Lung (tissue), 12 donors: Measurements from ENCODE around the gene L3MBTL4. TPM values are rescaled to one million over a fixed set of nuclear protein-coding genes. Genes with fewer than 3 reads are reported as not detected.

Source experiments
- ATAC-seq: fragments of 200-7000 bp; cut with Tn5 transposase; one replicate; pipeline ENCODE4 v1.9.1; 2020; ENCODE audit warnings: moderate number of reproducible peaks; ENCODE audit not compliant: insufficient read depth, low FRiP score
- DNase-seq, 3 donors: peaks; one replicate each; pipeline ENCODE4 v3.0.0-alpha.2; 2013 to 2017
- H3K27ac ChIP-seq, 2 donors: one replicate each; pipeline ENCODE4 v1.5.1; 2013; ENCODE audit warnings: mild to moderate bottlenecking in 2 of 2, moderate library complexity in 2 of 2, control low read depth in 1 of 2, inconsistent platforms in 1 of 2, low read depth in 1 of 2, low read length in 1 of 2
- H3K27me3 ChIP-seq, 3 donors: one replicate each; pipeline ENCODE4 v1.5.1; 2013; ENCODE audit warnings: low read length in 2 of 3; ENCODE audit not compliant: control insufficient read depth in 3 of 3, insufficient read depth in 3 of 3
- H3K36me3 ChIP-seq, 4 donors: one replicate each; pipeline ENCODE4 v1.5.1; 2013; ENCODE audit warnings: low read length in 4 of 4, mild to moderate bottlenecking in 1 of 4, moderate library complexity in 1 of 4; ENCODE audit not compliant: control insufficient read depth in 4 of 4, insufficient read depth in 4 of 4
- H3K4me1 ChIP-seq, 5 donors: one replicate each; pipeline ENCODE4 v1.5.1; 2013; ENCODE audit warnings: low read length in 5 of 5, mild to moderate bottlenecking in 2 of 5, moderate library complexity in 1 of 5; ENCODE audit not compliant: control insufficient read depth in 5 of 5, insufficient read depth in 5 of 5
- H3K4me3 ChIP-seq: one replicate; pipeline ENCODE4 v1.5.1; 2013; ENCODE audit warnings: mild to moderate bottlenecking, control low read depth, moderate library complexity
- H3K9ac ChIP-seq, 2 donors: one replicate each; pipeline ENCODE4 v1.5.1; 2013; ENCODE audit warnings: low read length in 2 of 2, control low read depth in 1 of 2; ENCODE audit not compliant: insufficient read depth in 1 of 2
- H3K9me3 ChIP-seq, 4 donors: one replicate each; pipeline ENCODE4 v1.5.1; 2013; ENCODE audit warnings: low read length in 3 of 4, mild to moderate bottlenecking in 1 of 4, moderate library complexity in 1 of 4; ENCODE audit not compliant: control insufficient read depth in 4 of 4, insufficient read depth in 3 of 4
- WGBS, 2 donors: extraction: QIAGEN DNeasy Blood & Tissue Kit; methylation state at CpG; one replicate each; pipeline ENCODE4 v1.1.7; 2013; 5-methylcytosine and 5-hydroxymethylcytosine counted together
- polyA plus RNA-seq, 2 donors: library from polyadenylated mRNA; stranded (reverse); fragments of 200-250 nt; gene quantifications; one replicate each; pipeline ENCODE4 v1.2.1, GENCODE V29; 2013
- total RNA-seq, 2 donors: library from RNA; depleted of rRNA in 1 of 2; stranded (reverse); fragments of >200 nt in 1 of 2; gene quantifications; one replicate each; pipeline ENCODE4 v1.2.1, GENCODE V29; 2014 to 2021
- TF ChIP-seq, protein P1 (sequence below): IDR thresholded peaks from 2 replicates; pipeline ENCODE4 v1.5.1; 2012; ENCODE audit warnings: mild to moderate bottlenecking; ENCODE audit errors: control extremely low read depth, extremely low read depth
- donor health status: control.
- donor health status: control.
- donor health status: Bipolar disorder and iron deficiency.
- donor health status: healthy.
- donor health status: DM: yes; HTN: yes; CAD: no.

The L3MBTL4 gene
- total and polyA plus RNA-seq, 4 donors = 2.8 to 16.8 (median 9.9) TPM

DNA sequence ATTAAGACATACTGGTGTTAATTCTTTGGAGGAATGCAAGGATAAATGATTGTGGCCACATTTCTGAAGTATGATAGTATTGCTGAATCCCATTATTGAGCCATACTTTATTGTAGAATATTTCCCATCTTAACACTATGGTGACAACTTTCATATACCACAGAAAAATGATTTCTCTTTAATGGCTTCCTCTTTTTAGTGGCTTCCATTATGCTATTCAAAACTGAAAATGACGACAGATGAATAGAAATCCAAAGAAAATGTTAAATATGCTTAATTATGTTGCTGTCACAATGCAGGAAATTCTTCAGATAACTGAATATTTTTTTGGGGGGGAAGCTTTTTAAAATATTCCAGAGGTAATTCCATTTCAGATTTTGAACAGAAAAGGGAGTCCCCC is 430.5 kb downstream of the L3MBTL4 start:
- TF ChIP-seq, protein P1, sequence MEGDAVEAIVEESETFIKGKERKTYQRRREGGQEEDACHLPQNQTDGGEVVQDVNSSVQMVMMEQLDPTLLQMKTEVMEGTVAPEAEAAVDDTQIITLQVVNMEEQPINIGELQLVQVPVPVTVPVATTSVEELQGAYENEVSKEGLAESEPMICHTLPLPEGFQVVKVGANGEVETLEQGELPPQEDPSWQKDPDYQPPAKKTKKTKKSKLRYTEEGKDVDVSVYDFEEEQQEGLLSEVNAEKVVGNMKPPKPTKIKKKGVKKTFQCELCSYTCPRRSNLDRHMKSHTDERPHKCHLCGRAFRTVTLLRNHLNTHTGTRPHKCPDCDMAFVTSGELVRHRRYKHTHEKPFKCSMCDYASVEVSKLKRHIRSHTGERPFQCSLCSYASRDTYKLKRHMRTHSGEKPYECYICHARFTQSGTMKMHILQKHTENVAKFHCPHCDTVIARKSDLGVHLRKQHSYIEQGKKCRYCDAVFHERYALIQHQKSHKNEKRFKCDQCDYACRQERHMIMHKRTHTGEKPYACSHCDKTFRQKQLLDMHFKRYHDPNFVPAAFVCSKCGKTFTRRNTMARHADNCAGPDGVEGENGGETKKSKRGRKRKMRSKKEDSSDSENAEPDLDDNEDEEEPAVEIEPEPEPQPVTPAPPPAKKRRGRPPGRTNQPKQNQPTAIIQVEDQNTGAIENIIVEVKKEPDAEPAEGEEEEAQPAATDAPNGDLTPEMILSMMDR = no peak
- Histone ChIP-seq H3K9ac (no peak overlapping the region), H3K9me3 (no peaks in the 10 kb centered on the region), H3K4me3 (no peak overlapping the region), H3K27ac (no peak overlapping the region), H3K36me3 (no peaks in the 10 kb centered on the region), H3K27me3 (no peaks in the 10 kb centered on the region), H3K4me1 (no peaks in the 10 kb centered on the region)
- DNase-seq = no peak
- ATAC-seq = no peak
- 66 to 76% methylated on average over 1 of the region's 1 CpG for WGBS, 2 donors

DNA sequence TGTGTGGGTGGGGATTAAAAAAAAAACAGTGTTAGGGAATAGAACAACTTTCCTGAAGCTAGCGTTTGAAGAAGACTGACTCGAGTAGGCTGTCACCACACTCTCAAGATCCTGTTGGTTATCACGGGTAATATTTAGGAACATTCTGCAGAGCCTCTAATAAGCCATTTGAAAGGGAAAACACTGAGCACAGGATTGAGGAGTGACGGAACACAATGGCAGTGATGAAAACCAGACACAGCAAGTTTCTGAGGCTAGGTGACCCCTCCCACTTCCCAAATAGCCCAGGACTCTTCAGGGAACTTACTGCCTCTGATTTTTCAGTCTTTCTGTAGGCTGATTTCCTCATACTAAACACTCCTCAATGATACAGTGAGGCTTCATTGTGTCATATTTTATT is 431.2 kb downstream of the L3MBTL4 start:
- 57 to 71% methylated on average over 4 of the region's 4 CpGs for WGBS, 2 donors
- no peak for ATAC-seq
- no peaks in the 10 kb centered on the region for H3K9me3 ChIP-seq

DNA sequence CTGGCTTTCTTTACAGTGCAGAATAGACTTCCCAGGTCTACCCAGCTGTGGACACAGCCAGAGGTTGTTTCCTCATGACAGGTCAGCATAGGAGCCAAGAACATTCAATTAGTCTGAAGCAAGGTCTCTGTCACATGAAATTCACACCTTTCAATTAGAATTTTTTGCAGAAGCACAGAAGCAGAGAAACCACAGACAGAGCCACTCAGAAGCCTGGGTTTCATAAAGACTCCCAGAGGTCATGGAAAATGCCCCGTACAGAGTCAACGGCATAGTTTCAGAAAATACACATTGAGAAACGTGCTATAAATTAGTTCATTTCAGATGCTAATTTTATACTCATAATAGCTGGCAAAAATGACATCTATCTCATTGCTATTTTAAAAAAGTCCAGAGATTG is 432.4 kb downstream of the L3MBTL4 start:
- Histone ChIP-seq H3K27ac (no peak overlapping the region), H3K4me1 (no peaks in the 10 kb centered on the region), H3K27me3 (no peaks in the 10 kb centered on the region), H3K4me3 (no peak overlapping the region), H3K9ac (no peak overlapping the region), H3K36me3 (no peaks in the 10 kb centered on the region), H3K9me3 (no peaks in the 10 kb centered on the region)
- DNase-seq (no peak), ATAC-seq (no peak)
- 88 to 90% methylated on average over 3 of the region's 3 CpGs for WGBS, 2 donors
- TF ChIP-seq, protein P1 = no peak

More for the DNA sequence above, 431.2 kb downstream of the L3MBTL4 start:
- DNase-seq = peak in 1 of 3 donors; percentile 12
- no peak overlapping the region for H3K4me3 ChIP-seq
- H3K36me3 ChIP-seq = no peaks in the 10 kb centered on the region
- H3K27ac ChIP-seq = no peak overlapping the region
- no peaks in the 10 kb centered on the region for H3K4me1 ChIP-seq
- no peaks in the 10 kb centered on the region for H3K27me3 ChIP-seq
- TF ChIP-seq, protein P1 = no peak
- H3K9ac ChIP-seq = no peak overlapping the region

DNA sequence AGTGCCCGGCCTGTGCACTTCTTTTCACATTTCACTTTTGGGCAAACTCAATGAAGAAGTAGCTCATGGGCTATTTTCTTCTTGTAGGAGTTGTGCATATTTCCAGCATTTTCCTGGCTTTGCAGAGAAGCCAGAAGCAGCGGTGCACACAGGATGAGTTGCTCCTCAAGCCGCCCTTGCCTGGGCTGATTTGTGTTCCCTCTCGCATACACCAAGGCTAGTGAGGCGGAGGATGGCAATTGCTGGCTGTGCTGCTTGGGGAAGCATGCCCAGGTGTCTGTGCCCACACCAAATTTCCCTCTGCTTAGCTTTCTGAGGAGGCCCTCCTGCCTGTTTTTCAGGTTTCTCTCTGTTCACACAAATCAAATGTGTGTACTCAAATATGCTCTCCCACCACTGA is 434.0 kb downstream of the L3MBTL4 start:
- H3K9ac ChIP-seq = no peak overlapping the region

More for the DNA sequence above, 434.0 kb downstream of the L3MBTL4 start:
- no peak overlapping the region for H3K27ac ChIP-seq
- DNase-seq (peak in 1 of 3 donors; percentile 20), ATAC-seq (no peak)
- H3K27me3 ChIP-seq = no peaks in the 10 kb centered on the region
- no peaks in the 10 kb centered on the region for H3K4me1 ChIP-seq
- H3K9me3 ChIP-seq = no peaks in the 10 kb centered on the region
- peaks cover 0 to 2% (median 0%) of the 10 kb centered on the region in 4 donors for H3K36me3 ChIP-seq
- no peak overlapping the region for H3K4me3 ChIP-seq
- WGBS, 2 donors = 90 to 95% methylated on average over 5 of the region's 5 CpGs
- TF ChIP-seq, protein P1 = no peak
